Skeletal muscle satellite cell (primary cell): Measurements from ENCODE around the gene TBC1D5.

Source experiments
- H3K27me3 ChIP-seq: 2 replicates; pipeline ENCODE4 v1.7.0; 2013; ENCODE audit warnings: low read length; ENCODE audit not compliant: control insufficient read depth, insufficient read depth
- H3K36me3 ChIP-seq: 2 replicates; pipeline ENCODE4 v1.7.0; 2013; ENCODE audit warnings: mild to moderate bottlenecking, control low read depth, low read length; ENCODE audit not compliant: insufficient read depth
- H3K4me1 ChIP-seq: 2 replicates; pipeline ENCODE4 v1.7.0; 2013; ENCODE audit warnings: low read length; ENCODE audit not compliant: control insufficient read depth, insufficient read depth
- H3K4me2 ChIP-seq: 2 replicates; pipeline ENCODE4 v1.7.0; 2013; ENCODE audit warnings: mild to moderate bottlenecking, low read length
- H3K4me3 ChIP-seq: 2 replicates; pipeline ENCODE4 v1.7.0; 2013; ENCODE audit warnings: low read length
- H3K9ac ChIP-seq: 2 replicates; pipeline ENCODE4 v1.7.0; 2013; ENCODE audit warnings: mild to moderate bottlenecking, low read depth, low read length, moderate library complexity
- H3K9me3 ChIP-seq: replicated peaks from 2 replicates; pipeline ENCODE4 v1.7.0; 2013; ENCODE audit warnings: mild to moderate bottlenecking, control low read depth, low read length

TBC1D5 gene

DNA sequence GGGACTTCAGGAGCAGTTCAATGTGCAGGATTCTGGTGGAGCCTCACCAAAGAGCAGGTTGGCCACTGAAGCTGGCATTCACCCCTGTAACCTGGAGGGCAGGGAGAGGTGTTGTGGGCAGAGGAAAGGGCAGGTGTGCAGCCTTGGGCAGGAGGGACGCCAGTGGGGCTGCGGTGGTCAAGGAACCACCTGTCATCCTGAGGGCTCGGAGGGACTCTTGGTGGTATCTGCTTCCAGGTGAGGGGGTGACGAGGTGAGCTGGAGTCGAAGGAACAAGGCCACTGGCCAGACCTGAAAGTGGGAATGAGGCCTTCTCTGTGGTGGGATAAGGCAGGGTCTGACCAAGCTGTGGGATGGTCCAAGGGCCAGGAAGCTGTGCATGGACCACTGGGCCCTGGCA is 588.2 kb downstream of the TBC1D5 start:
- Histone ChIP-seq H3K27me3 (no peaks in the 10 kb centered on the region), H3K4me2 (no peak overlapping the region), H3K36me3 (peaks cover 10% of the 10 kb centered on the region), H3K4me1 (peaks cover 18% of the 10 kb centered on the region), H3K9ac (no peak overlapping the region), H3K9me3 (no peaks in the 10 kb centered on the region), H3K4me3 (no peak overlapping the region)

DNA sequence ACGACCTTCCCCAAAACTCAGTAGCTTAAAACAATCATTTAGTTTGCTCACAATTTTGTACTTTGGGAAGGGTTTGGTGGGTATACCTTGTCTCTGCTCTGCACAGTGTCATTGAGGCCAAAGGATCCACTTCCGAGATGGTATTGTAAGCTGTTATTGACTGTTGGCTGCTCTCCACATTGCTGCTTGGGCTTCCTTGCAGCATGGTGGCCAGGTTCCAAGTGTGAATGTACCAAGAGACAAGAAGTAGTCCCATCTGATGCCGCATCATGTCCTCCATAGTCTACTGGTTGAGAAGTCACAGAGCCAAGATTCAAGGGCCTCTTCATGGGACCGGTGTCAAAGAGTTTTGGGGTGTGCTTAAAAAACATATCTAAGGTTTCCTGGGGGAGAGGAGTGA is 589.2 kb downstream of the TBC1D5 start:
- H3K9me3 ChIP-seq: no peaks in the 10 kb centered on the region
- no peak overlapping the region for H3K9ac ChIP-seq
- H3K4me3 ChIP-seq: no peak overlapping the region
- no peaks in the 10 kb centered on the region for H3K27me3 ChIP-seq
- peaks cover 10% of the 10 kb centered on the region for H3K36me3 ChIP-seq
- H3K4me1 ChIP-seq: peaks cover 10% of the 10 kb centered on the region
- no peak overlapping the region for H3K4me2 ChIP-seq

DNA sequence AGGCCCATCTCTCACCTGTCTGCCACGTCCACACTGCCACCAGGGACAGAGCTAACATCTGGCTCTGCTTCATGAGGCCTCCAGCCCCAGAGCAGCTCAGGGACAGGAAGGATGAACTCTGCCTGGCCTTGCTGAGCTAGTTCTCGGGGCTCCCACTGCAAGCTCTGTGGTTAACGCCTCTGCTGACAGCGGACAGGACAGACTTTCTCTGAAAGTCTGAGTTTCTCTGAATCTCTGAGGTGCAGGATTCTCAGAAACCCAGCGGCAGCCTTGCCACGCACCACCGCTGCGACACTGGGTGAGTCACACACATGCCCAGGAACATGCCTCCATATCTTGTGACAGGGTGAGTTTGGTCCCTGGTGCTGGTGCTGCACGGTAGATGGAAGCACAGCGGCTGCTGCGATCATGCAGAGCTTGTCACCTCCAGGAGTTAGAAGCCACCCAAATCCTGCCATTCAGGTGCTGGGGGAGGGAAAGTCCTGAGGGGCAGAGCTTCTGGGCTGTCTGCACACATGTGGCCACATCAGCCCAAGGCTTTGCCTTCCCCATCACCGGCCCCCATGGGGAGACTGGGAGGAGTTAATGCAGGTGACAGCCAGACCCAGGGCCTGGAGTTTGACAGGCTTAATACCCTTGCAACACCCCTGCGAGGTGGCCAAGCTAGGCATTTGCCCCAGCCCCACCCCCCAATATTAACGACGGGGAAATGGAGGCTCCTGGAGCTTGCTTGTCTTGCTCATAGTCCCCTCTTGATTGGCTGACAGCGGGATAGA is 590.6 kb downstream of the TBC1D5 start:
- Histone ChIP-seq H3K27me3 (no peaks in the 10 kb centered on the region), H3K4me2 (no peak overlapping the region), H3K9ac (no peak overlapping the region), H3K36me3 (peaks cover 10% of the 10 kb centered on the region), H3K4me1 (no peaks in the 10 kb centered on the region), H3K9me3 (no peaks in the 10 kb centered on the region), H3K4me3 (no peak overlapping the region)

GRCh38 chr3:17149076-17149475 is 593.4 kb downstream of the TBC1D5 start:
- Histone ChIP-seq H3K36me3 (peaks cover 5% of the 10 kb centered on the region), H3K9ac (no peak overlapping the region), H3K4me1 (no peaks in the 10 kb centered on the region), H3K9me3 (no peaks in the 10 kb centered on the region), H3K27me3 (no peaks in the 10 kb centered on the region), H3K4me3 (no peak overlapping the region), H3K4me2 (no peak overlapping the region)

DNA sequence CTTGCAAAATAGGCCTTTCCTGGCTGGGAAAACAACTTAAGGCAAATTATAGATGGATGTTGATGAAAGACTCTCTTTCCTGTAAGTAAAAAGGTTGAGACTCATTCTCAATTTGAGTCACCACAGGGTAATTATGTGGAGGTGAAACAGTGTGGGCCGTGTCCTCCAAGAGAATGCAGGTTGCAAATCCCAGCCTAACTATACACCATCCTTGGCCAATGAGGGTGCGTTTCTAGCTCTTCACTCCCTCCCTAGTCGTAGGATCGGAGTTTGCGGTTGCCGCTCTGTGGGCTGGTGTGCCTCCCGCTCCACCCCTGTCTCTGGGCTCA is 597.8 kb downstream of the TBC1D5 start:
- Histone ChIP-seq H3K4me3 (no peak overlapping the region), H3K4me2 (no peak overlapping the region), H3K4me1 (peaks cover 13% of the 10 kb centered on the region), H3K27me3 (no peaks in the 10 kb centered on the region), H3K9ac (no peak overlapping the region), H3K9me3 (no peaks in the 10 kb centered on the region), H3K36me3 (no peaks in the 10 kb centered on the region)

- H3K4me2 ChIP-seq: no peak overlapping the region
- H3K9me3 ChIP-seq: no peaks in the 10 kb centered on the region
- no peaks in the 10 kb centered on the region for H3K36me3 ChIP-seq
- no peaks in the 10 kb centered on the region for H3K27me3 ChIP-seq
- H3K4me3 ChIP-seq: no peak overlapping the region
- H3K9ac ChIP-seq: no peak overlapping the region
- peaks cover 13% of the 10 kb centered on the region for H3K4me1 ChIP-seq
These were observed 598.4 kb downstream of the TBC1D5 start for GRCh38 chr3:17143893-17144664.

DNA sequence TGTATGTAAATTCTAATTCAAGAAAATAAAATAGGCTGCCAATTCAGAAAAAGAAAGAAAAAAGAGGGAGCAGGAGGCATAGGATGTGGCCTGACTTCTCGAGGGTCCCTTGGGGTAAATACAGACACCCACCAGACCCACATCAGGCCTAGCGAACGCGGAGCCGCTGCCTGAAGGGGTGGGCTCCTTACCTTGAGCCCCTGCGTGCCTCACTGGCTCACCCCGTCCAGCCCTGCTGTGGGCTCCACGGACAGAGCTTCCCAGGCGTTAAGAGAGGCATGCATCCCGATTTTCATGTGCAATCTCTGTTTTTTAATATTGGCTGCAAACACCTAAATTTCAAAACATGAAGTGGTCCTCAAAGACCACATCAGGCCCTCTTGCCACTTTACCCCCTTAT is 599.9 kb downstream of the TBC1D5 start:
- H3K27me3 ChIP-seq: peaks cover 3% of the 10 kb centered on the region
- no peak overlapping the region for H3K4me3 ChIP-seq
- H3K4me1 ChIP-seq: peaks cover 13% of the 10 kb centered on the region
- no peaks in the 10 kb centered on the region for H3K36me3 ChIP-seq
- no peak overlapping the region for H3K4me2 ChIP-seq
- no peaks in the 10 kb centered on the region for H3K9me3 ChIP-seq
- H3K9ac ChIP-seq: no peak overlapping the region

GRCh38 chr3:17141699-17142098 is 600.7 kb downstream of the TBC1D5 start:
- Histone ChIP-seq H3K36me3 (no peaks in the 10 kb centered on the region), H3K9ac (no peak overlapping the region), H3K27me3 (peaks cover 3% of the 10 kb centered on the region), H3K4me2 (no peak overlapping the region), H3K4me3 (no peak overlapping the region), H3K4me1 (peaks cover 13% of the 10 kb centered on the region), H3K9me3 (no peaks in the 10 kb centered on the region)

DNA sequence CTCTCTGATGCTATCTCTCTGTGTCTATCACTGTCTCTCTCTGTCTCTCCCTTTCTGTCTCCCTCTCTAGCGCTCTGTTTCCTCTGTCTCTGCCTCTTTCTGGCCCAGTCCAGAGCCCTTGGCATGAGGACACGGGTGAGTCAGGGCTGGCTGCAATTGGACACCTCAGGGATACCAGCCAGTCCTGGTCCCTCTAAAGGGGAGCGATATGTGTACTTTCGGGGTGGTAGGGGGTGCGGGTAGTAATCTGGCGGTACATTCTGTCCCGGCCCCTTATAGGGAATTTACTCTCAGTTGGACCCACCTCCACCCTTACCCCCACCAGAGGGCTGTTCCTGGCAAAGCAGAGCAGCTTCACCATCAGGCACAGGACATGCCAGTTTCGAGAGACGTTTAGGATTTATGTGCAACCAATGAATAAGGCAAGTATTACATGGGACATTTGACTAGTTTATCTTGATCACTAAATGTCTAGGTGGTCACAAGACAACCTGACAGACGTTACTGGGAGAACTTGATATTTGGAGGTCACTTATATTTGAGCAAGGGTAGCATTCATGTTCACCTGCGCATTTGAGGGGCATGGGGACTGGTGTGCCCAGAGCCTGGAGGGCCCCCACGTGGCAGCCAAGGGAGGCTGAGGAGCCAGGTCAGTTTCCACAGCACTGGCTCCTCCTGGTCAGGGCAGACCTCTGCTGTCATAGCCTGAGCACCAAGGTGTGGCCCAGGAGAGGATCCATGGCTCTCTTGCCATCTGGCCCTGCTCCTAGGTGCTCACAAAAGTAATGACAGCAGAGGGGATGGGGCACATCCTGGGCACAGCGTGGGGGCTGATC is 601.5 kb downstream of the TBC1D5 start:
- Histone ChIP-seq H3K9ac (no peak overlapping the region), H3K4me2 (peak overlapping the region; percentile 75), H3K27me3 (peaks cover 3% of the 10 kb centered on the region), H3K36me3 (no peaks in the 10 kb centered on the region), H3K4me3 (peak overlapping the region; percentile 39), H3K9me3 (no peaks in the 10 kb centered on the region), H3K4me1 (peaks cover 13% of the 10 kb centered on the region)

DNA sequence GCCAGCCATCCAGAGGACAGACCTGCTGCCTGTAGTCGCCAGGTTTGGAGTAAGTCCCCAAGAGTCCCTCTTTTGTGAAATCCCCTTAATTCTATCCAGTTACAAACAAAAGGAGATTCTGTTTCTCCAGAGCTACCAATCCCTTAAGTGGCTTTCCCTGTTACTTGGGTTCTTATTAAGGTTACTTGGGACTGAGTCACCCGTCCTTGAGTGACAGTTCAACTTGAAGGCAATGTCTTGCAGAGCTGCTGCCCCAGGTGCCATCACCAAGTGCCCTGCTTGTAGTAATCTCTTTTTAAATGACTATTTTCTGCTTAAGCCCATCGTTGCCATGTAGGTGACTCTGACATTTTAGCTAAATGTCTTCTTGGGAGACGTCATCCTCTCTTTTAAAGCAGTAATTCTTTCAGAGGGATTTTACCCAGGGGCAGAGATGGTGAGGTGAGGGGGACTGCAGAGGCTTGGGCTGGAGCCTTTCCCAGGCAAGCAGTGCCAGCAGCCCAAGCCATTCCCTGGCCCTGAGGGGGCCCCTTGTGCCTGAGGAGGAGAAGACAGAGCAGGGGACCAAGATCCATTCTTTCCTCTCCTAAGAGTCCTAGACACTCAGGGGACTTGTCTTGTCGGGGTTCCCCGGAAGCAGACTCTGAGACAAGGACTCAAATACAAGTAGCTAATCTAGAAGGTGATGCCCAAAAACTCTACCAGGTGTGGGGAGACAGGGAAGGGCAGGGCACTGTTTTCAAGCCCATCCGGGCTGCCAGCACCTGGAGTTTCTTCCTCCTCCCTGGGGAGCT is 604.0 kb downstream of the TBC1D5 start:
- H3K4me2 ChIP-seq: no peak overlapping the region
- H3K9ac ChIP-seq: no peak overlapping the region
- no peaks in the 10 kb centered on the region for H3K36me3 ChIP-seq
- H3K4me1 ChIP-seq: peaks cover 13% of the 10 kb centered on the region
- H3K9me3 ChIP-seq: no peaks in the 10 kb centered on the region
- H3K4me3 ChIP-seq: no peak overlapping the region
- H3K27me3 ChIP-seq: peaks cover 3% of the 10 kb centered on the region

DNA sequence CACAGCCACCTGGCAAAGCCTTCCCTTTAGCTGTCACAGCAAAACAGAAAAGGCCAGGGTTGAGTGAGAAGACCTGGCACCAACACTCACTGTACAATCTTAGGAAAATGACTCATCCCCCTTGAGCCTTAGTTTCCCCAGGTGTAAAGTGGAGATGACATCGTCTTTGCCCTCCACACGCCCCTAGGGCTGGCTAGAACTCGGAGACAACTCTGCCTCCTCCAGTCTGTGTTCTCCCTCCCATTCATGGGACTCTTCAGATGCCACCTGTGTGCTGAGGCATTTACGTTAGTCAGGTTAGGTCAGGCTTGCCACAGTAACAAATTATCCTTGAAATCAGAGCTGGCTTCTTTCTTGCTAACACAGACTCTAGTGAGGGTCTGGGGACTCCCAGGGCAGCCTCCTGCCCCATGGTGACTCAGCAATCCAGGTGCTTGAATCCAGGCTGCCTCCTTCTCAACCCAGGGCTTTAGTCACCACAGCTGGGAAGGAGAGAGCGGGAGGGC is 605.1 kb downstream of the TBC1D5 start:
- Histone ChIP-seq H3K9ac (no peak overlapping the region), H3K9me3 (no peaks in the 10 kb centered on the region), H3K36me3 (no peaks in the 10 kb centered on the region), H3K4me1 (peaks cover 13% of the 10 kb centered on the region), H3K4me2 (no peak overlapping the region), H3K27me3 (peaks cover 3% of the 10 kb centered on the region), H3K4me3 (no peak overlapping the region)
